ENCODE measurements around the gene ANO3. TPM values are rescaled to one million over a fixed set of nuclear protein-coding genes. Genes with fewer than 3 reads are reported as not detected.
"Not testable (repeated sequence)": the region's sequence is repeated elsewhere in the genome, so short reads cannot be mapped to it uniquely, and the experiment has no call there.

ANO3 gene
- total RNA-seq, 2 experiments from 2014 or later, result not detected

- H3K4me1 Mint-ChIP-seq, H3K27ac Mint-ChIP-seq, H3K4me3 Mint-ChIP-seq: not testable (repeated sequence)
These were observed 311.4 kb downstream of the ANO3 start for GRCh38 chr11:26643314-26643713.

DNA sequence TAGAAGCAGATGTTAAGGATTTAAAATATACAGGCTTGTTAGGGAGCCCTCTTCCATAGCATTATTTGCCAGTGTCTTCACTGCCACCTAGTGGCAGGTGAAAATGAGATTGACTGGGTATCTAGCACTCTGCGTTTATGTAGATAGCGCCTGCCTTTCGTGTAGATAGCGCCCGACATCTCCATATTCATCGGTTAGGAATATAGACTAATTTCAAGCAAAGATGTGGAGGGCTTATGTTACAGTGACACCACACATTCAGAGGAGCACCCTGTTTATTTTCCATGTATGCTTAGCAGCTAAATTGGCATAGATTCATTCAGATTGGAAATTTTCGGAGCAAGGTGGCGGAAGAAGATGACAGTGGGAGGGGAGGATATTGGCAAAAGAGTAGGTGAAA, 318.0 kb downstream of the ANO3 start:
- Mint-ChIP-seq H3K9me3 (no peaks in the 10 kb centered on the region), H3K27me3 (no peaks in the 10 kb centered on the region), H3K36me3 (no peaks in the 10 kb centered on the region), H3K4me3 (no peak overlapping the region), H3K4me1 (no peaks in the 10 kb centered on the region), H3K27ac (no peak overlapping the region)
- DNase-seq, result peak; percentile 17

More at GRCh38 chr11:26643314-26643713, 311.4 kb downstream of the ANO3 start:
- not testable (repeated sequence) for H3K9me3 Mint-ChIP-seq, H3K27me3 Mint-ChIP-seq, H3K36me3 Mint-ChIP-seq, DNase-seq

GRCh38 chr11:26651916-26652315, 320.0 kb downstream of the ANO3 start:
- Mint-ChIP-seq H3K4me1 (no peaks in the 10 kb centered on the region), H3K4me3 (no peak overlapping the region), H3K27ac (no peak overlapping the region), H3K36me3 (no peaks in the 10 kb centered on the region), H3K27me3 (no peaks in the 10 kb centered on the region), H3K9me3 (no peaks in the 10 kb centered on the region)
- DNase-seq, result no peak

- no peaks in the 10 kb centered on the region for H3K36me3 Mint-ChIP-seq
- H3K4me1 Mint-ChIP-seq, result no peaks in the 10 kb centered on the region
- no peak overlapping the region for H3K27ac Mint-ChIP-seq
- no peaks in the 10 kb centered on the region for H3K9me3 Mint-ChIP-seq
- H3K4me3 Mint-ChIP-seq, result no peak overlapping the region
- no peak for DNase-seq
- H3K27me3 Mint-ChIP-seq, result no peaks in the 10 kb centered on the region
These were observed 323.4 kb downstream of the ANO3 start for GRCh38 chr11:26655287-26655686.

- Mint-ChIP-seq H3K4me3 (no peak overlapping the region), H3K27me3 (no peaks in the 10 kb centered on the region), H3K4me1 (no peaks in the 10 kb centered on the region), H3K9me3 (no peaks in the 10 kb centered on the region), H3K27ac (no peak overlapping the region), H3K36me3 (no peaks in the 10 kb centered on the region)
- DNase-seq, result no peak
These were observed 331.0 kb downstream of the ANO3 start for GRCh38 chr11:26662916-26663315.

DNA sequence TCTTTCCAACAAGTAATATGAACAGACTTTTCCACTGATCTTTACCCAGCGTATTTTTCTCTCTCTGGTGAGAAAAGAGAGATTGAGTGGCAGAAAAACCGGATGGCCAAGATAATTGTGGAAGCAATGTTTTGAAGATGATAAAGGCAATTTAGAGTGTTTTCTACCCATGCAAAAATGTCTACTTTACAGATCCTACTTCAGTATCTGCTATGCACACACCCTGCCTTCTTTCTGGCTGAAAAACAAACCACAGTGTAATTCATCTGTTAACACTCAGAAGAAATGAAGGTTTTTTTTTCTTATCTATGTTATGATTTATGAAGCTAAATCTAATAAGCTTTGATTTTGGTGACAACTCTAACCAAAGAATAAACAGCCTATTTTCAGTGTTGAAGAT, 333.1 kb downstream of the ANO3 start:
- DNase-seq, result no peak
- Mint-ChIP-seq H3K27ac (no peak overlapping the region), H3K27me3 (no peaks in the 10 kb centered on the region), H3K9me3 (no peaks in the 10 kb centered on the region), H3K4me1 (no peaks in the 10 kb centered on the region), H3K4me3 (no peak overlapping the region), H3K36me3 (no peaks in the 10 kb centered on the region)

DNA sequence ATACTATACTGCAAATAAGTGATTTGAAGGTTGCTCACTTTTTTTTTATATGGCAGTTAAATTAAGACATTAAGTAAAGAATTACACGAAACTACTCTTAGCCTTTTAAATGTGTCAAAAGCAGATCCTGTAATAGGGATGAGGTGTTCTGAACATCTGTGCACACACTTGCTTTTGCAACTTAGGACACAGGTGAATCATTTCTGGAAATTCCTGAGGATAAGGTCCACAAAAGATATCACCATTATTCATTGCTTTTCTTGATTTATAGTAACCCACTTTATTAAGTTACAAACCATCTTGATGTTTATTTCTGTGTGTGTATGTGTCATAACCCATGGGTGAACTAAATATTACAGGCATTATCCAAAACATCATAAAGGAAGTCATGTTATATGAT, 334.0 kb downstream of the ANO3 start:
- no peak overlapping the region for H3K27ac Mint-ChIP-seq
- H3K27me3 Mint-ChIP-seq, result no peaks in the 10 kb centered on the region
- H3K4me1 Mint-ChIP-seq, result no peaks in the 10 kb centered on the region
- H3K9me3 Mint-ChIP-seq, result no peaks in the 10 kb centered on the region
- no peak overlapping the region for H3K4me3 Mint-ChIP-seq
- no peaks in the 10 kb centered on the region for H3K36me3 Mint-ChIP-seq
- DNase-seq, result no peak

DNA sequence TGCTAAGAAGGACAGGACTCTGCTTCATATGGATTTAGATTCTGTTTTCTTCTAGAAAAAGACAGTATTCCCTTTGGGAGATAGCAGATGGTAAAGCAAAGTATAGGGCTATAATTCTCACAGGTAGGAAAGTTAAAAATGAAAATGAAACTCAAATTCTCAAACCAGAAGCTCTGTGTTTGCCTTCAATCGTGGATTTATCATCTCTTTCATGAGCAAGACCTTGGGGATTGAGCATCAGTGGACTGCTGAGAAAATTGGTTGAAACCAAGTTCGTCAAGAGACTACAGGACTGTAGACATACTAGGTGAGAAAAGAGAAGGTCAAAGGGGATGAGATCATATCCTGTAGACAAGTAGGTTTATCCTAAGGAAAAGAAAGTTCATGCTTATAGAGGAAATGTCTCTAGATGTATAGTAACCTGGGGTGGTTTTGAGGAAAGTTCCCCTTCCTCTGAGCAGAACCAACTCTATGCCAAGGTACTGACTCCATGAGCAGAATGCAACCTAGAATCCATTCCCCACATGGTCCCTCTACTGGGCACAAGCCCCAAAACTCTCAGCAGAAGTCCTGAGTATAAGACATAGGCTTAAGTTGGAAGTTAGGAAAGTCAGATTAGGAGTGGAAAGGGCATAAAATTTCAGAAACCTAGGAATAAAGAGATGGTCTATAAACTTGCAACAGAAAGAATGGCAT, 343.5 kb downstream of the ANO3 start:
- H3K27ac Mint-ChIP-seq, result no peak overlapping the region
- no peaks in the 10 kb centered on the region for H3K4me1 Mint-ChIP-seq
- no peaks in the 10 kb centered on the region for H3K36me3 Mint-ChIP-seq

GRCh38 chr11:26676641-26677040, 344.7 kb downstream of the ANO3 start:
- Mint-ChIP-seq H3K27me3 (no peaks in the 10 kb centered on the region), H3K4me1 (no peaks in the 10 kb centered on the region), H3K36me3 (no peaks in the 10 kb centered on the region), H3K4me3 (no peak overlapping the region), H3K9me3 (peaks cover 2% of the 10 kb centered on the region), H3K27ac (no peak overlapping the region)
- DNase-seq, result no peak

More for the DNA sequence above, 343.5 kb downstream of the ANO3 start:
- no peak for DNase-seq
- Mint-ChIP-seq H3K4me3 (no peak overlapping the region), H3K27me3 (no peaks in the 10 kb centered on the region), H3K9me3 (peaks cover 2% of the 10 kb centered on the region)

DNA sequence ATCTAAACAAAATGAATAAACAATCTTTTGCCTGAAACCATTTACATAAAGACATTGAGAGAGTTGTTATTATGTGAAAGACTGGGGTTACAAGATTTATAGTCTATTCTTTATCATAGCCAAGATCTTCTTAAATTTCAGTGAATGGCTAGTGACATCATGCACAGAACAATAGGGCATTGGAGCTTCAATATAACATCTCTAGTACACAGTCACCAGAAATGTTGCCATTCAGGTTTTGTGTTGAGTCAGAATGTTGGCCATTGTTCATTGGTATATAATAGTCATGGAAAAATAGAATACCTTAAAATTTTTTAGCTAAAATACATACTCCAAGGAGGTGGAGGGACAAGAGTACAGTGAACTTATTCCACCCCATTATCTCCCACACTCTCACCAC, 345.6 kb downstream of the ANO3 start:
- H3K36me3 Mint-ChIP-seq, result no peaks in the 10 kb centered on the region
- H3K27ac Mint-ChIP-seq, result no peak overlapping the region
- H3K27me3 Mint-ChIP-seq, result no peaks in the 10 kb centered on the region
- H3K4me3 Mint-ChIP-seq, result no peak overlapping the region
- peaks cover 2% of the 10 kb centered on the region for H3K9me3 Mint-ChIP-seq
- DNase-seq, result no peak
- no peaks in the 10 kb centered on the region for H3K4me1 Mint-ChIP-seq

- H3K27me3 Mint-ChIP-seq, result no peaks in the 10 kb centered on the region
These were observed 355.4 kb downstream of the ANO3 start for GRCh38 chr11:26687351-26687750.

GRCh38 chr11:26688701-26689100, 356.8 kb downstream of the ANO3 start:
- no peaks in the 10 kb centered on the region for H3K4me1 Mint-ChIP-seq
- H3K27me3 Mint-ChIP-seq, result no peaks in the 10 kb centered on the region
- no peaks in the 10 kb centered on the region for H3K36me3 Mint-ChIP-seq
- H3K9me3 Mint-ChIP-seq, result no peaks in the 10 kb centered on the region
- no peak for DNase-seq
- H3K27ac Mint-ChIP-seq, result no peak overlapping the region
- H3K4me3 Mint-ChIP-seq, result no peak overlapping the region

More at GRCh38 chr11:26687351-26687750, 355.4 kb downstream of the ANO3 start:
- H3K36me3 Mint-ChIP-seq, result no peaks in the 10 kb centered on the region
- no peak for DNase-seq
- no peak overlapping the region for H3K27ac Mint-ChIP-seq
- no peaks in the 10 kb centered on the region for H3K4me1 Mint-ChIP-seq
- H3K4me3 Mint-ChIP-seq, result no peak overlapping the region
- no peaks in the 10 kb centered on the region for H3K9me3 Mint-ChIP-seq

DNA sequence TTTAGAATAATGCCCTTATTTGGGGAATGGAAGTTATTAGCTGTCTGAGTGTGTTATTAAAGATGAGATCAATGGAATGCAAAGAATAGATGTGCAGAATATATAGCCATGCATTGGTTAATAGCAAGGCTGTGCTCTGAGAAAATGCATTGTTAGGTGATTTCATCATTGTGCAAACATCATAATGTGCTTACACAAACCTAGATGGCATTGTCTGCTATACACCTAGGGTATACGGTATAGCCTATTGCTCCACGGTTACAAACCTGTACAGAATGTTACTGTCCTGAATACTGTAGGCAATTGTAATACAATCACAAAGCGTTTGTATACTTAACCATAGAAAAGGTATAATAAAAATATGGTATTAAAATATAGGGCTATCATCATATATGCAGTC, 364.4 kb downstream of the ANO3 start:
- H3K4me3 Mint-ChIP-seq, result no peak overlapping the region
- no peaks in the 10 kb centered on the region for H3K27me3 Mint-ChIP-seq
- H3K36me3 Mint-ChIP-seq, result no peaks in the 10 kb centered on the region
- no peak for DNase-seq
- no peak overlapping the region for H3K27ac Mint-ChIP-seq
- H3K9me3 Mint-ChIP-seq, result no peaks in the 10 kb centered on the region
- no peaks in the 10 kb centered on the region for H3K4me1 Mint-ChIP-seq

DNA sequence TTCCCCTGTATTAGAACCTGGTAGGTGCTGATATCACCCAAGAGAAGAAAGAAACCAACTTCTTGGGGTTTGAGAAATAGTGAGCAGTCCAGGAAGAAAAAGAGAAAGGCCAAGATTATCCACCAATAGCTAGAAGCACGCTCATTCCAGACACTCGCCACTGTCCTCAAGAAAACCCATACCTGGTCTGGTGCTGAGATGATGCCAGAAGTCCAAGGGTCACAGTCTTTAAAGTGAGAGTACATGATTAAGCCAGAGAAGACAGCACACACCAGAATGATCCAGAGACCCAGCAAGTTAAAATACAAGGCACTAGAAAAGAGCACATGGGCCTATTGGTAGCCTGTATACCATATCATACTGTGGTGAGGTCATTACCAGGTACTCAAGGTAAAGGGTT, 366.3 kb downstream of the ANO3 start:
- H3K36me3 Mint-ChIP-seq, result no peaks in the 10 kb centered on the region
- no peak overlapping the region for H3K4me3 Mint-ChIP-seq
- no peaks in the 10 kb centered on the region for H3K27me3 Mint-ChIP-seq
- H3K4me1 Mint-ChIP-seq, result no peaks in the 10 kb centered on the region
- H3K27ac Mint-ChIP-seq, result no peak overlapping the region
- DNase-seq, result no peak
- H3K9me3 Mint-ChIP-seq, result no peaks in the 10 kb centered on the region

DNA sequence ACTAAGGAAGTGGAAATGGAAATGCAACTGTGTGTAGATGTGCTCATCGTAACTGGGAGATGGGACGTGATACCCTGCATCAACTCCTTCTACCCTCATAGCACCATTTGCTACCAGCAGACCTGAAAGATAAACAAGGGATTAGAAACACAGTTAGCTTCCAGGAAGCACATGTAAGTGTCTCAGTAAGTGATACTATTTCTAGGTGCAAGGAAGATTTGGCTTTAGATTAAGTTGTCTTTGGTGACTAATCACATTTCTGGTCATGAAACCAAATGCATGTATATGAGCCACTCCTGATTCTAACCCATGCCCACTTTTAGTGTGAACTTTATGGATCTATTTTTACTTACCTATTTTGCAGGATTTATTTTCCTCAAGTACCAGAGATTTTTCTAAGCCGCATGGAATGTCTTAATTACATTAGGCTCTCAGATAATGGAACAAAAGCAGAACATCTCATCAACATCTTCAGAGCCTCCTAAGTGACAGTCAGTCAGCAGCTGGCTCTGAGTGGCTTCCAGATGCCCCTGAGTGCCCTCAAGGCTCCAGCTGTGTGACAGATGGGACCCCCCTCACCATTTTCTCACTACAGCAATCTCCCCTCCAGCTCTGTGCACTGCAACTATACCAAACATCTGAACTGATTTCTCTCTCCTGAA, 368.8 kb downstream of the ANO3 start:
- no peak for DNase-seq
- Mint-ChIP-seq H3K4me1 (no peaks in the 10 kb centered on the region), H3K9me3 (no peaks in the 10 kb centered on the region), H3K36me3 (no peaks in the 10 kb centered on the region), H3K27ac (no peak overlapping the region), H3K4me3 (no peak overlapping the region), H3K27me3 (no peaks in the 10 kb centered on the region)

DNA sequence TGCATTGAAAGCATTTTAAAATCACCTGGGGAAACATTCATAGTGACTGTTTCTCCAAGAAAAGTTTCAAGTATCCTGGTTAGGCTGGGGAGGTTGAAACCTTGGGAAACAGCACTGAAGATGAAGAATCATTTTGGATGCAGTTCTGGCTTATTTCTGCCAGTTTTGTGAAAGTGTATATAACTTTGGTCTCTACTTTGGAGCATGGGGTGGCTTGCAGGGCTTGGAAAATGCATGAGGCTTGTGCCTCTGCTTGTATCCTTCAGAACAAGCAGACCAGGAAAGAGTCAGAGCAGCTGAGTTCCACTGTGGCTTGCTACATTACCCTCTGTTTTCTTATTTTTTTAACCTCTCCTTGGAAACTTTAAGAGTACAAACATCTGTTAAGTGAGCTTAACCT, 370.5 kb downstream of the ANO3 start:
- no peak overlapping the region for H3K27ac Mint-ChIP-seq
- no peaks in the 10 kb centered on the region for H3K36me3 Mint-ChIP-seq
- DNase-seq, result no peak
- H3K4me1 Mint-ChIP-seq, result no peaks in the 10 kb centered on the region
- no peak overlapping the region for H3K4me3 Mint-ChIP-seq
- H3K27me3 Mint-ChIP-seq, result no peaks in the 10 kb centered on the region
- H3K9me3 Mint-ChIP-seq, result peaks cover 1% of the 10 kb centered on the region
